GM21515 (cell line): Measurements from ENCODE around the gene PTPN5.

Experiments used
- ATAC-seq: cut with Tn5 transposase; IDR thresholded peaks from one replicate; pipeline ENCODE4 v1.9.1; 2021; ENCODE audit not compliant: unreplicated experiment

Gene PTPN5

DNA sequence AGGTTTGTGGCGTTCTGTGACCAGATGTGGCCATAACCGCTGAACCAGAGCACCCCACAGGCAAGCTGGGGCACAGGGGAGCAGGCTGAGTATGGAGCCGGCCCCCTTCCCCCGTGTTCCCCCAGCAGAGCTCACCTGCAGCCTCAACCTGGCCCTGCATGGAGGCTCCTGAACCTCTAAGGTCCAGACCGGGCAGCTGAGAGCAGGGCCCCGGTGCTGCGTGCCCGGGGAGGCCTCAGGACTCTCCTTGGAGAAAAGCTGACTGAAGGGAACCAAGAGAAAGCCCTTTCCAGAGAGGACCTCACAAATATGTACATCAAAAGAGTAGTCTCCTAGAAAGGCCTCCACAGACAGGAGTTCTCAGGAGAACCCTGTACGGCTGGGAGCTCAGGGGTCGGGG lies 48.2 kb downstream of the PTPN5 start:
- no peak for ATAC-seq

DNA sequence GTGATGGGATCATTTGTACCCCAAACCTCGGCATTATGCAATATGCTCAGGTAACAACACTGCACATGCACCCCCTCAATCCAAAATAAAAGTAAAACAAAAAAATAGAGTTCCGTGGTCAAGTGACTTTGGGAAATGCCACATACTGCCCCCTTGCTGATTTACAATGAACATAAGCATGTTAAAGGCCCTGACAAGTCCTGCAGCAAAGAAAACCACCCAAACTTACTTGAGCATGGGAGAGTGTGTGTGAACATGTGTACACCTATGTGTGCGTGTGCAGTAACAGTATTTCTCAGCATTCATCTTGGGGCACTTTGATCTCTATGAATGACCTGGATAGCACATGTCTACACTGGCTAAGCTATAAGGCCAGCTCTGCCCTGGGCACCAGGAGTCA lies 49.8 kb downstream of the PTPN5 start:
- no peak for ATAC-seq

GRCh38 chr11:18739685-18740084 lies 51.9 kb downstream of the PTPN5 start:
- ATAC-seq: no peak

GRCh38 chr11:18737642-18738041 lies 54.0 kb downstream of the PTPN5 start:
- no peak for ATAC-seq

DNA sequence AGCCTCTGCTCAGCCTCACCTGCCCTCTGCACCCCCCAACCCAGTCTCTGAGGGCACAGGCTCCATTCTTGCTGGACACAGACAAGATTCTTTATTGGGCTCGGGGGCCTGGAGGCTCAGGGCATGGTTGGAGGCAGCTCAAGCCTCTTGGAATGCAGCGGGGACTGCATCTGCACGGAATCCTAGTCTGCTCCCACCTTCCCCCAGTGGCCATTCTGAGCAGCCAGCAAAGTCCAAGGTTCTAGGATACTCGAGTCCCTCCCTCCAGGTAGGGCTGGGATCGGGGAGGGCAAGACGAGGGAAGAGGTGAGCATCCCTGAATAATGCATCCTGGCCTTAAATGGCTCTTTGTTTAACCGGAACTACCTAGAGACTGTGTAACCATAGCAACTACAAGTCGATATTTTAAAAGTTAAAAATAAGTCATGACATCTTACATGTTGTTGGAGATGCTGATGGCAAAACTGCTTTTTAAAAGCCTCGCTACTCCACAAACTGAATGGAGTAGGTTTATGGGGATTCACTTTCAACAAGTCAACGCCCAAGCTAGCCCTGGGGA lies 54.9 kb downstream of the PTPN5 start:
- no peak for ATAC-seq

DNA sequence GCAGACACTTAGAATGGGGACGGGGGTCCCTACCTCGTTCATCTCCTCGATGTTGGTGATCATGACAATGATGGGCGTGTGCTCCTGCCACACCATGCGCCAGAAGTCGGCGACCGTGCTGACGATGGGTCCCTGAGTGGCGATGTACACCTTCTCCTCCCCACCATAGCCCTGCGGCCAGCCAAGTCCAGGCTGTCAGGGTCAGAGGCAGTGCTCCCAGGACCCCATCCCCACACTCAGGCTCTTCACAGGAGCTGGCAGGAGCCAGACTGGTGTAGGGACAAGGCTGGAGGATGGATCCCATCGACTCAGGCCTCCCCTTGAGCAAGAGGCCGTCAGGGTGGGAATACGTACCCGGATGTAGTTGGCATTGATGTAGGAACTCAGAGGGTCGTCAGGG lies 58.4 kb downstream of the PTPN5 start:
- no peak for ATAC-seq

DNA sequence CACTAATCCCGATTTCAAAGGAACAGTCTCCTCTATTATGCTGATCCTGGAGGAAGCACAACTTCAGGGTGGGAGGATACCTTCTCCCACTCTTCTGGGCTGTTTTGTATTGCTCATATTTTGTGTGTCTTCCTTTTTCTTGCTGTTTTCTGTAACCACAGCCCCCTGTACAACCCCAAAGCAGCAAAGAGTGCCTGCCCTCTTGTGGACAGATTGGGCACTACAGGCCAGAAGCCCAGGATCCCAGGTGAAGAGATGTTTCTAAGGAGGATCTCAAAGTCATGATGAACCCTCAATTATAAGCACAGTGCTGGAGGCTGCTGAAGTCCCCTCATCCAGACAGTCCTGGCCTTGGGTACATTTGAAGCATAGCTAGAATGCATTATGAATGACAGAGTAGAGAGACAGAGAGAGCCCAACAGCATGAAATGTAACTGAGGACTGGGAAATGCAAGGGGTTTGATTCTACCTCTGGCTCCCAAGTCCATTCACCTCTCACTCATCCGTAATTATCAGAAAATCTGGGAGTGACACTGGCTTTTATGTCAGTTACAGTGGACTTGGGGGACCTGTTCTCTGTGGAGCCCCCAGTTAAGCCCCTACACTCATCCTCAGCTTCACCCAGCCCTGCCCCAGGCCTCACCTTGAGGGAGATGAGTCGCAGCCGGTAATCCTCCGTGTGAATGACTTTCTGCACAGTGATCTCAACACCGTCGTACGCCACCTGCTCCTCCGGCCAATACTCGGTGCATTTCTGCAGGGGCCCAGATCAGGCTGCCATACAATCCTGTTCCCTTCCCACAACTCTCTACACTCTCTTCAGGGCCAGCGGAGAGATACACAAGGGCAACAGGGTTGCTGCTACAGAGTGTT lies 59.4 kb downstream of the PTPN5 start:
- no peak for ATAC-seq

- ATAC-seq: no peak
Observed at GRCh38 chr11:18731441-18731840, 60.2 kb downstream of the PTPN5 start.

- ATAC-seq: no peak
Observed at GRCh38 chr11:18730020-18730419, 61.6 kb downstream of the PTPN5 start.

- no peak for ATAC-seq
Observed at GRCh38 chr11:18729426-18729825, 62.2 kb downstream of the PTPN5 start.

- no peak for ATAC-seq
Observed at GRCh38 chr11:18728658-18729057, 62.9 kb downstream of the PTPN5 start.

DNA sequence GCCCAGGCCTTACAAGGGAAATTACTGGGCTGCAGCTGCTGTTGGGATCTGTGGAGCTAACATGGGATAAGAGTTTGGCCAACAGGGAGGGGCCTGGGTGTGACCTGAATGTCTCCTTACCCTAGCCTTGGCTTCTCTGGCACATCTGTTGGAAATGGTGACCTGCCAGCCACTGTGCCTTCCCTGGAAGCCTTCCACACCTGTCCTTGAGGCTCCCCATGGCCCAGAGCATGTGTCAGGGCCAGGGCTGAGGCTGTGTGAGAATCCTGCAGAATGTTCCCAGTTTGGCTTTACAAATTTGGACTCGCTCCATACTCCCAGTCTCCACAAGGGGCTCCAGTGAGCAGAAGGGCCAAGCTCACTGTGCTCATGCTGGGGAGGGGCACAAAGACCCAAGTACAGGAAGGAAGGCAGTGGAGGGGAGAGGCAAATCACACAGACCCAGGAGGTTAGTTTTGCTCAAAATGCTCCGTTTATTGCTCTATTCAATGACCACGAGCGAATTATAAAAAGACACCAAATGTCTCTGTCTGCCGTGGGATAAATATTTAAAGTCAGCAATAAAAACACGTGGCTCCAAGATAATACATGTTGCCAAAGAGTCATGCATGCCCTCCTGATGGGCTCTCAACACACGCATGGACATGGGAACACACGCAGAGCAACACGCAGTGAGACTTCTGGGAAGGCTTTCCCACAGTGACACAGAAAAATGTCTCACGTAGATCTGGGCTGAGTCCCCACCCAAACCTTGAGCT lies 63.9 kb downstream of the PTPN5 start:
- peak; percentile 47 for ATAC-seq

DNA sequence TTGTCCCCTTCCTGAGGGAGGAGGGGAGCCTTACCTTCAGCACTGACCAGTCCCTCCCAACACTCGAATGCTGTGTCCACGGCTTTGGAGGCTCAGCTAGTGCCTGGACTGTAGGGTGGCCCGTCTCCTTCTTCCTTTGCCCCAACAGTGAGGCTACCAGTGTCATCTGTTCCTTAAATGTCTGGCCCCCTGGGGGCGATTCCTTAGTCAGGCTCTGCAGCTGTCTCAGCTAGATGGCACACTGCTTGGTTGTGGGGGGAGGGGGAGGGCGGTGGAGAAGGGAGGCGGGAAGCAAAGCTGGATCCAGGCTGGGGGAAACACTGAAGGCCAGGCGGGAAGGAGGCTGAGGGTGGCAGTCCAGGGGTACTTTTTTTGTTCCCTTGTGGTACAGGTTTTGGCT lies 65.6 kb downstream of the PTPN5 start, which contains the start of gene IGSF22:
Gene IGSF22 (minus strand): TSS at position 149 of the 400 bp plus-strand sequence. CDS start 1,952 bp downstream, outside the sequence.
- no peak for ATAC-seq

GRCh38 chr11:18723991-18724390 lies 67.6 kb downstream of the PTPN5 start:
- ATAC-seq: no peak

DNA sequence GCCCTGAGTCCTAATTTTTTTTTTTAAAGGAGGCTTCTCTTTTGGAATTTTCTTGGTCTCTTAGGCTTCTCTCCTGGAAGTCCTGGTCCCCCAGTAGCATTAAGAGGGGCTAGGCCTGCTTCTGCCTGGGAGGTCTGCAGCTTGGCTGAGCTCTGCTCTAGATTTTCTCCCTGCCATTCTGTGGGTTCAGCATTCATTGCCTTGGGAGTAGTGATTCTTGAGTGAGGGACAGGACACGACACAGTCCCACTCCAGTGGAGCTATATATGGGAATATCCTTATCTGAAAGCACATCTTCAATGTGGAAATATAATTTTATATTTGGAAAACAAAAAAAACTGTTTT lies 69.3 kb downstream of the PTPN5 start:
- no peak for ATAC-seq

GRCh38 chr11:18721561-18722292 lies 69.9 kb downstream of the PTPN5 start:
- ATAC-seq: peak; percentile 78

DNA sequence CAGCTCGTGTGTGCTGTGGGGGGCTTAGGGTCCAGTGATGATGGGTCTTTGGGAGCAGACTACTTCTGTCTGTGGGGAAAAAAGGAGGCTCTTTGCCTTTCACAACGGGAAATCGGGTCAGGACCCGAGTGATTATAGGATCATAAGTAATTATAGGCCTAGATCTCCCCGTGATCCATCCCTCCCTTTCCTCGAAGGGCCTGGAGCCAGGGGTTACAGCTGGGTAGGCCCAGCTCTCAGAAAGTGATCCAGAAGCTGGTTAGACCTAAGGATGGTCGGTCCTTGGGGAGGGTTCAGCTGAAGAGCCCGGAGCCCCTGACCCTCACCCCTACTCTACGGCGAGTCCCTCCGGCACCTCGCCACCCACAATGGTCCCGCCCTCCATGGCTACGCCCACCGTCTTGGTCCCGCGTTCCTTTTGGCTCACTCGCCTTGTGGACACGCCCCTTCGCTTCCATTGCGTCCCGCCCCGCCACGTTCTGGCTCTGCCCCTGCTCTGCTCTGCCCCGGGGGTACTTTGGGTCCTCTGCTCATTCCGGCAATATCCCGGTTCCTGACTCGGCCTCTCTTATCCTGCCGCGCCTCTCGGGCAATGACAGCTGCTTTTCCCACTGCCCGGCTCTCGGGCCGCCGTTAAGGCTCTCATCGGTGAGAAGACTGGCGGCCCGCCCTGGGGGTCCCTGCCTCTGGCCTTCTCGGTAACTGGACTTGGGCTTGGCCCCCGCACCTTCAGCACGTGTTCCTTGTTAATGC lies 70.6 kb downstream of the PTPN5 start:
- ATAC-seq: peak; percentile 68

DNA sequence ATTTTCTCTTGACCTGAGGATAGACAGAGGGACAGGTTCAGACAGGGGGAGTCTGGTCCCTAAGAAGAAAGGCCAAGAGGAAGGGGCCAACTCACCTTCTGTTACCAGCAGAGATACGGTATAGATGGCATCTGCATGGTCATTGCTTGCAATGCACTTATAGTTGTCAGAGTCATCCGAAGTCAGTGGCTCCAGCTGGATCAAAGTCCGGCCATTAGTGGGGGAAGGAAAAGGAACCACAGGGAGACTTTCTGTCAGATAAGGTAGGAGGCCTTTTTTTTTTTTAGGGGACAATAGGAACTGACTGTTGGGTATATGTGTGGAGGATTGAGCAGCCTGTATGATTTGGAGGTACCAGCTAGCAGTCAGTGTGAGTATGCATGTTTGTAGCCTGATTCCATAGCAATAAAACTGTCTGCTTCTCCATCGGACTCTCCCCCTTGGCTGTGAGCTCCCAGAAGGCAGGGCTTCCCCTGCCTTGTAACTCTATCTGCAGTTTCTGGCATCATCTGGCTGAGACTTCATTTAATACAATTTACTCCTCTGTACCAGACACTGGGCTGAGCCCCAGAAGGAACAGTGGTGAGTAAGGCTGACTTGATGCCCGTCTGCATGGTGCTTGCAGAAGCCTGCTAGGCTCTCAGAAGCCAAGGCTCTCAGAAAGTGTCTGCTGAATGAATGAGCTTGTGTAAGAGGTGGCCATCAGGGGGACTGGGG lies 71.3 kb downstream of the PTPN5 start:
- ATAC-seq: no peak

- no peak for ATAC-seq
Observed at GRCh38 chr11:18715476-18715875, 76.1 kb downstream of the PTPN5 start.

- no peak for ATAC-seq
Observed at GRCh38 chr11:18714443-18714780, 77.2 kb downstream of the PTPN5 start.
